ENCODE results near the gene G0S2.
"Not testable (repeated sequence)": the region's sequence is repeated elsewhere in the genome, so short reads cannot be mapped to it uniquely, and the experiment has no call there.

Gene G0S2

DNA sequence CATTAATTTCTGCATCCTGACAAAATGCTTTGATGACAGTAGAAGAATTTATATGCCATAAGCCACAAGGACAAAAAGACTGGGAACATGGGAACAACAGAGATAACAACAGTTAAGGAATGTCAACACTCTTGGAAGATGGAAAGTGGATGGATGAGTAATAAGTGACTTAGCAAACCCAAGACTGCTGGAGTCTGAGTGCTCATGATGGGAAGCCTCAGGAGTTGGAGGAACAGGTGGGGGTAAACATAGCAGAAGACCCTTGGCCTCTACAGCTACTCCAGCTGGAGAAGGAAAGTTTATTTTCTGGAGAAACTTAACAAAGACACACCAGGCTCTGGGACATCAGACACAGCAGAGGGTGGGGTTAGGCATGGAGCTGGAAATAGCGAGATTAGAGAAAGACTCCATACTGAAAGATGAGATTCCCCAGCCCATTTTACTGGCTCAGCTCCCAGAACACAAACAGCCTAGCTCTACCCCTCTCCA, 13.6 kb downstream of the G0S2 start:
- Histone ChIP-seq H3K9me3 (ENCODE audit: control insufficient read depth in 2 of 2, low read length in 2 of 2) (no peaks in the 10 kb centered on the region), H3K4me1 (ENCODE audit: control insufficient read depth, insufficient read depth, low read length) (peaks cover 3% of the 10 kb centered on the region), H3K4me3 (ENCODE audit: low read length in 2 of 2) (no peak overlapping the region), H3K27ac (ENCODE audit: low read length) (no peak overlapping the region), H3K9ac (ENCODE audit: low read length in 2 of 2) (no peak overlapping the region), H3K27me3 (ENCODE audit: control insufficient read depth in 1 of 2, insufficient read depth in 2 of 2, low read length in 2 of 2) (no peaks in the 10 kb centered on the region), H3K36me3 (ENCODE audit: control insufficient read depth in 2 of 2, insufficient read depth in 2 of 2, low read length in 2 of 2) (no peaks in the 10 kb centered on the region)

DNA sequence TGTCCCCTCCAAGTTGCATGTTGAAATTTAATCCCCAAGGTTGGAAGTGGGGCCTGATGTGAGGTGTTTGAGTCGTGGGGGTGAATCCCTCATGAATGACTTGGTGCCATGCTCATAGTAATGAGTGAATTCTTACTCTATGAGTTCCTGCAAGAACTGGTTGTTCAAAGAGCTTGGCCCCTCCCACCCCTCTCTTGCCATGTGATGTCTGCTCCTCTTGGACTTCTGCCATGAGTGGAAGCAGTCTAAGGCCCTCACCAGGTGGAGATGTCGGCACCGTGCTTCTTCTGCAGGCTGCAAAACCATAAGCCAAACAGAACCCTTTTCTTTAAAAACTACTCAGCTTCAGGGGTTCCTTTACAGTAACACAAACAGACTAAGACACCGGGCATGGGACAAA, 14.3 kb downstream of the G0S2 start:
- Histone ChIP-seq H3K36me3 (ENCODE audit: control insufficient read depth in 2 of 2, insufficient read depth in 2 of 2, low read length in 2 of 2) (no peaks in the 10 kb centered on the region), H3K4me1 (ENCODE audit: control insufficient read depth, insufficient read depth, low read length) (peaks cover 3% of the 10 kb centered on the region), H3K9ac (ENCODE audit: low read length in 2 of 2) (no peak overlapping the region), H3K27ac (ENCODE audit: low read length) (no peak overlapping the region), H3K27me3 (ENCODE audit: control insufficient read depth in 1 of 2, insufficient read depth in 2 of 2, low read length in 2 of 2) (no peaks in the 10 kb centered on the region), H3K4me3 (ENCODE audit: low read length in 2 of 2) (no peak overlapping the region), H3K9me3 (ENCODE audit: control insufficient read depth in 2 of 2, low read length in 2 of 2) (no peaks in the 10 kb centered on the region)

DNA sequence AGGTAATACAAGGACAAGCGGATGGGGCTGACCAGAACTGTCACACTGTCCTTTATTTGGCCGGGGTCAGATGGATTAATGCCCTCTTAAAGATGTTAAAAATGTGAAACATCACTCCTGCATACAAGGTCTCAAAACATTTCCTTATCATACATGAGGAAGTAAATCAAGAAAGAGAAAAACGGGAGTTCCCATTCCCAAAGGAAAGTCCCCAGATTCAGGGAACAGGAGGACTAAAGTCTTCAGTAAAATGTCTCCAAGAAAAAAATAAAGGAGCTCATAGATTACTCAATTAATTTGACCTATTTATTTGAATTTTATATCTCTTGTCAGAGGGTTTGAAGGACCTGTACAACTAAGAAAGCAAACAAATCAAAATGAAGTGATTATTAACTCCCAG, 16.0 kb downstream of the G0S2 start:
- Histone ChIP-seq H3K9me3 (ENCODE audit: control insufficient read depth in 2 of 2, low read length in 2 of 2) (no peaks in the 10 kb centered on the region), H3K9ac (ENCODE audit: low read length in 2 of 2) (no peak overlapping the region), H3K27me3 (ENCODE audit: control insufficient read depth in 1 of 2, insufficient read depth in 2 of 2, low read length in 2 of 2) (no peaks in the 10 kb centered on the region), H3K4me3 (ENCODE audit: low read length in 2 of 2) (no peak overlapping the region), H3K4me1 (ENCODE audit: control insufficient read depth, insufficient read depth, low read length) (peaks cover 3% of the 10 kb centered on the region), H3K27ac (ENCODE audit: low read length) (no peak overlapping the region), H3K36me3 (ENCODE audit: control insufficient read depth in 2 of 2, insufficient read depth in 2 of 2, low read length in 2 of 2) (no peaks in the 10 kb centered on the region)

DNA sequence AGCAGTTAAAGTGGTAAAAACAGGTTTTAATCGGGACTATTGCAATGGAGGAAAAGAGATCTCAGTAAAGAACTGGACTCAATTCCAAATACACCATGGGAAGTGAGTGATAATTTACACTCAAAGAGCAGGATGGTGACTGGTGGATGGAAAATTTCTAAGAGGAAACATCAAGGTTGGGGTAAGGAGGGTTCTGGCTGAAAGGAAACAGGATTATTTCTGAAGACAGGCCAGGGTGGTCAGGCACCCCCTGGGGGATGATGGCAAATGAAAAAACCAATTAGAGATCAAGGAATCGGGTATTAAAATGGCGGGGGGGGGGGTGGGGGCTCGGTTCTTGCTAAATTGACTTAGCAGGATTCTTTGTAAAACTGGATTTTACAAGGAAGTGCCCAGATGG, 17.1 kb downstream of the G0S2 start:
- H3K27ac ChIP-seq (ENCODE audit: low read length): no peak overlapping the region

DNA sequence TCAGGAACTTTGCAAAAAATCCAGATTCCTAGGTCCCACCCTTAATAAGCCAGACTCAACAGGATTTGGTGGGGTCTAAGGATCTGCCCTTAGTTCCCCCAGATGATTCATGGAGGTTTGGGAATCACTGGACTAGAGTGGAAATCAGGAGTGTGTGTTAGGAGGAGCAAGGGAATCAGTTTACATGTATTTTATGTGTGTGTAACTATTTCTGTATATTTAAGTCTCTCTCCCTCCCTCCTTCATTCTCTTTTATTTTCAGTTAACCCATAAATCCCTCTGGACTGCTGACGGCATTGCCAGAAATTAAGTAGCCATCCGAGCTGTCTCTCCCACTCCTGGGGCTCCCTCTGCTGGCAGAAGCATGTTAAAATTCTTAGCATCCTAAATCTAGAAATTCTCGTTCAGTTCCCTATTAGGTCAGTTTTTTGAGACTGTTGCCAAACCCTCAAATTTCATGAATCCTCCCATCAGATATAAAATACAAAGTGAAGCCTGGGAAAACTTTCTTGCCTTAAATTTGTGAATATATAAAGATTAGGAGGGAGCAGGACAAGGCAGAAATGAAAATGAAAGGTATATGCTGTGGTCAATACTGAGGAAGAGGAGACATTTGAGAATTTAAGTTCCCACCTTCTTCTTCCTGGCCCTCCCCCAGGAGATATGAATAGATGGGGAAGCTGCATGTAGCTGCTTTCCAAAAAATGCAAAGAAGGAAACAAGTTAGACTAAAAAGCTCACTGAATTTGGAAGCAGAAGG, 17.7 kb downstream of the G0S2 start:
- H3K4me1 ChIP-seq (ENCODE audit: control insufficient read depth, insufficient read depth, low read length): peaks cover 3% of the 10 kb centered on the region
- H3K9ac ChIP-seq (ENCODE audit: low read length in 2 of 2): no peak overlapping the region
- H3K27ac ChIP-seq (ENCODE audit: low read length): no peak overlapping the region

More for the DNA sequence above, 17.1 kb downstream of the G0S2 start:
- H3K9ac ChIP-seq (ENCODE audit: low read length in 2 of 2): no peak overlapping the region
- H3K4me1 ChIP-seq (ENCODE audit: control insufficient read depth, insufficient read depth, low read length): peaks cover 3% of the 10 kb centered on the region
- H3K4me3 ChIP-seq (ENCODE audit: low read length in 2 of 2): no peak overlapping the region
- H3K9me3 ChIP-seq (ENCODE audit: control insufficient read depth in 2 of 2, low read length in 2 of 2): no peaks in the 10 kb centered on the region
- H3K36me3 ChIP-seq (ENCODE audit: control insufficient read depth in 2 of 2, insufficient read depth in 2 of 2, low read length in 2 of 2): no peaks in the 10 kb centered on the region
- H3K27me3 ChIP-seq (ENCODE audit: control insufficient read depth in 1 of 2, insufficient read depth in 2 of 2, low read length in 2 of 2): no peaks in the 10 kb centered on the region

DNA sequence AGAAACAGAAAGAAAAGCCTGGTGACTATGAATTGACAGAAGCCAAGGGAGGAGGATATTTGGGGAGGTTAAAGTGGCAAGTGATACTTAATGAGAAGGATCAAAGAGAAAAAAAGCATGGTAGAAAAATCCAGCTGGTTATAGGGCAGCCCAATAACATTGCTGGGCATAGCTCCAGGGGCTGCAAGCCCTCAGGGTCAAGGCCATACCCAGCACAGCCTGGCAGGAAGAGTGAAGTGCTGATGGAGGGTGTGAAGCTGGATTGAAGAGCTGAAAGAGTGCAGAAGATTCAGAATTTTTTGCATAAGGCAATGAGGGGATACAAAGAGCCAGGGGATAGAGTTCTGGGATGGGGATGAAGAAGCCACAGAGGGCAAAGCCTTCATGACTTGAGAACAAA, 21.5 kb downstream of the G0S2 start:
- no peaks in the 10 kb centered on the region for H3K27me3 ChIP-seq (ENCODE audit: control insufficient read depth in 1 of 2, insufficient read depth in 2 of 2, low read length in 2 of 2)
- no peak overlapping the region for H3K9ac ChIP-seq (ENCODE audit: low read length in 2 of 2)
- peaks cover 3% of the 10 kb centered on the region for H3K4me1 ChIP-seq (ENCODE audit: control insufficient read depth, insufficient read depth, low read length)
- H3K4me3 ChIP-seq (ENCODE audit: low read length in 2 of 2): no peak overlapping the region
- H3K36me3 ChIP-seq (ENCODE audit: control insufficient read depth in 2 of 2, insufficient read depth in 2 of 2, low read length in 2 of 2): no peaks in the 10 kb centered on the region
- H3K9me3 ChIP-seq (ENCODE audit: control insufficient read depth in 2 of 2, low read length in 2 of 2): no peaks in the 10 kb centered on the region
- H3K27ac ChIP-seq (ENCODE audit: low read length): no peak overlapping the region

More for the DNA sequence above, 17.7 kb downstream of the G0S2 start:
- Histone ChIP-seq H3K27me3 (ENCODE audit: control insufficient read depth in 1 of 2, insufficient read depth in 2 of 2, low read length in 2 of 2) (no peaks in the 10 kb centered on the region), H3K4me3 (ENCODE audit: low read length in 2 of 2) (no peak overlapping the region), H3K36me3 (ENCODE audit: control insufficient read depth in 2 of 2, insufficient read depth in 2 of 2, low read length in 2 of 2) (no peaks in the 10 kb centered on the region), H3K9me3 (ENCODE audit: control insufficient read depth in 2 of 2, low read length in 2 of 2) (no peaks in the 10 kb centered on the region)

DNA sequence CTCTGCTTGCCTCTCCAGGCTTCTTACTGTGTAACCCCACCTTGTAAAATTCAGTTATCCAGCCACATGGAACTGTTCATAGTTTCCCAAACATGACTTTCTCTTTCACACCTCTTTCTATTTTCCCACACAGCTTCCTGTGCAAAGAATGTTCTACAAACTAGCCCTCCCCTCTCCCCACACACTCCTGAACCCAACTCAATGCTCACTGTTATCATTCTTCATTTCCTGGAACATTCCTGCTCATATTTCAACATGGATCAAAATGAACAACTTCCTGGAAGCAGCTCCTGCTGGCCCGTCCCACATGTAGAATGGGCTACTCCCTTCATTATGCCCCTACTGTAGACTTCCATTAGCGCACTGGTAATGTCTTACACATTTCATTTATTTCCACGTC, 21.9 kb downstream of the G0S2 start:
- no peak overlapping the region for H3K9ac ChIP-seq (ENCODE audit: low read length in 2 of 2)

DNA sequence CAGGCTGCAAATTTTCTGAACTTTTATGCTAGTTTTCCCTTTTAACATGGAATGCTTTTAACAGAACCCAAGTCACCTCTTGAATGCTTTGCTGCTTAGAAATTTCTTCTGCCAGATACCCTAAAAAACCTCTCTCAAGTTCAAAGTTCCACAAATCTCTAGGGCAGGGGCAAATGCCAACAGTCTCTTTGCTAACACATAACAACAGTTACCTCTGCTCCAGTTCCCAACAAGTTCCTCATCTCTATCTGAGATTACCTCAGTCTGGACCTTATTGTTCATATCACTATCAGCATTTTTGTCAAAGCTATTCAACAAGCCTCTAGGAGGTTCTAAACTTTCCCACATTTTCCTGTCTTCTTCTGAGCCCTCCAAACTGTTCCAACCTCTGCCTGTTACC, 25.5 kb downstream of the G0S2 start:
- not testable (repeated sequence) for H3K4me3 ChIP-seq (ENCODE audit: low read length in 2 of 2); H3K9ac ChIP-seq (ENCODE audit: low read length in 2 of 2); H3K4me1 ChIP-seq (ENCODE audit: control insufficient read depth, insufficient read depth, low read length); H3K36me3 ChIP-seq (ENCODE audit: control insufficient read depth in 2 of 2, insufficient read depth in 2 of 2, low read length in 2 of 2); H3K27ac ChIP-seq (ENCODE audit: low read length); H3K27me3 ChIP-seq (ENCODE audit: control insufficient read depth in 1 of 2, insufficient read depth in 2 of 2, low read length in 2 of 2); H3K9me3 ChIP-seq (ENCODE audit: control insufficient read depth in 2 of 2, low read length in 2 of 2)

More for the DNA sequence above, 21.9 kb downstream of the G0S2 start:
- no peaks in the 10 kb centered on the region for H3K36me3 ChIP-seq (ENCODE audit: control insufficient read depth in 2 of 2, insufficient read depth in 2 of 2, low read length in 2 of 2)
- no peak overlapping the region for H3K27ac ChIP-seq (ENCODE audit: low read length)
- H3K27me3 ChIP-seq (ENCODE audit: control insufficient read depth in 1 of 2, insufficient read depth in 2 of 2, low read length in 2 of 2): no peaks in the 10 kb centered on the region
- peaks cover 3% of the 10 kb centered on the region for H3K4me1 ChIP-seq (ENCODE audit: control insufficient read depth, insufficient read depth, low read length)
- H3K9me3 ChIP-seq (ENCODE audit: control insufficient read depth in 2 of 2, low read length in 2 of 2): no peaks in the 10 kb centered on the region
- H3K4me3 ChIP-seq (ENCODE audit: low read length in 2 of 2): no peak overlapping the region

DNA sequence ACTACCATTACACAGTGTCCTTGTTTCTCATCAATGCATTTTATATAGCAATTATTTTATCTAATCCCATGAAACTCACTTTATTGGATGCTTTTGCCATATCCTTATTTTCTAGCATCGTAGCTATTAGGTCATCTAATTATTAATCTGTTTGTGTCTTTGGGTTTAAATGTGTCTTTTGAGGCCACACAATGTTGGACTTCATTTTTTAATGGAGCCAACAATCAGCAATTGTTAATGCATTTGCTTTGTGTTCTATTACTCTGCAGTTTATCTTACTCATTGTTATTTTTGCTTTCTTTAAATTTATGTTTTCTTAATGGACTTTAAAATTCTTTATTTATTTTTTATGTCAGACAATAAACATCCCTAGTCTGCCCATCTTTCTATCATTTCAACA, 27.6 kb downstream of the G0S2 start:
- no peaks in the 10 kb centered on the region for H3K36me3 ChIP-seq (ENCODE audit: control insufficient read depth in 2 of 2, insufficient read depth in 2 of 2, low read length in 2 of 2)

DNA sequence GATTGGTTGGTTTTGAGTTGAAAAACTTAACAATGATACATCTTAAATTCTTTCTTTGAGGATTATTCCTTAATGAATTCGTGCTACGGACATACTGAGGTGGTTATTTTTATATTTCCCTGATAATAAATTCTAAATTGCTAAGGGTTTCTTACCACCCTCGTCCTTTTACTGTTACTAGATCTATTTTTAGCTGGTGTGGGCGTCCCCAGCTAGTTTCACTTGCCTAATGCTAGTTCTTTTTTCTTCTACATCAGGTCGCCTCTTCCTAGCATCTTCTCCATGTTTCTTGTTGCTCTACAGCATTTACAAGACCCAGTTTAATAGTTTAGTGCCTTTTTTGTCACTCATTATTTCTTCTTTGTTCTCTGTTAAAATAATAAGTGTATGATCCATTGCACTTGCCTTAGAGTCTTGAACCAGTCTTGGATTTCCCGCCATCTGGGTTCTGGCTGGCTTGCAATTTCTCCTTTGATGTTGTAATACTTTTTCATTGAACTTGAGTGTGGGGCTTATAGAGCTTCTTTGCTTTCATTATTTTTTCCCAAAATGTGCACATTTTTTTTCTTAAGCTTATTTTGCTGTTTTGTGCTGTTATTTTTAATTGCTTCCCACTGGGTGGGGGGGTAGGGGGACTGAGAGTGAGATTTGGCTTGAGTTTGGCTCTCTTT, 28.8 kb downstream of the G0S2 start:
- Histone ChIP-seq H3K9ac (ENCODE audit: low read length in 2 of 2) (no peak overlapping the region), H3K4me1 (ENCODE audit: control insufficient read depth, insufficient read depth, low read length) (no peaks in the 10 kb centered on the region), H3K4me3 (ENCODE audit: low read length in 2 of 2) (no peak overlapping the region), H3K9me3 (ENCODE audit: control insufficient read depth in 2 of 2, low read length in 2 of 2) (no peaks in the 10 kb centered on the region), H3K27ac (ENCODE audit: low read length) (no peak overlapping the region), H3K36me3 (ENCODE audit: control insufficient read depth in 2 of 2, insufficient read depth in 2 of 2, low read length in 2 of 2) (no peaks in the 10 kb centered on the region), H3K27me3 (ENCODE audit: control insufficient read depth in 1 of 2, insufficient read depth in 2 of 2, low read length in 2 of 2) (no peaks in the 10 kb centered on the region)

More for the DNA sequence above, 27.6 kb downstream of the G0S2 start:
- H3K9me3 ChIP-seq (ENCODE audit: control insufficient read depth in 2 of 2, low read length in 2 of 2): no peaks in the 10 kb centered on the region
- H3K27me3 ChIP-seq (ENCODE audit: control insufficient read depth in 1 of 2, insufficient read depth in 2 of 2, low read length in 2 of 2): no peaks in the 10 kb centered on the region
- no peak overlapping the region for H3K4me3 ChIP-seq (ENCODE audit: low read length in 2 of 2)
- H3K4me1 ChIP-seq (ENCODE audit: control insufficient read depth, insufficient read depth, low read length): no peaks in the 10 kb centered on the region
- H3K27ac ChIP-seq (ENCODE audit: low read length): no peak overlapping the region
- no peak overlapping the region for H3K9ac ChIP-seq (ENCODE audit: low read length in 2 of 2)

DNA sequence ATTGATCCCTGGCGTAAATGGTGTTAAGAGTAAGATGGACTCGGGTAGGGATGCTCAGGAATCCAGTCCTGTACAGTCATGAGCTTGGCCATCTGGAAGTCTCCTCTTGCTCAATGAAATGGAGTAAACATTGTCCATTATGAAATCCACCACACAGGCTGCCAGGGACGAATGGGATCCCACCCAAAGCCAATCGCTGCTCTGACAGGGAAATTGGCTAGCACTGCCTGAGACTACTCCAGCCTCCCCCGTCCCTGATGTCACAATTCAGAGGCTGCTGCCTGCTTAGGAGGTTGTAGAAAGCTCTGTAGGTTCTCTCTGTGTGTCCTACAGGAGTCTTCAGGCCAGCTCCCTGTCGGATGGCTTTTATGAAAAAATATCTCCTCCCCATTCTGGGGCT, 29.4 kb downstream of the G0S2 start, which contains the start of gene HSD11B1:
TSS of gene HSD11B1 (plus strand) at position 263 of the 400 bp plus-strand sequence. CDS start at position 360, 97 bp downstream.
- Histone ChIP-seq H3K4me1 (ENCODE audit: control insufficient read depth, insufficient read depth, low read length) (no peaks in the 10 kb centered on the region), H3K4me3 (ENCODE audit: low read length in 2 of 2) (peak within 1 kb of the TSS in 1 of 2 donors; percentile 3), H3K9me3 (ENCODE audit: control insufficient read depth in 2 of 2, low read length in 2 of 2) (no peaks in the 10 kb centered on the region), H3K27me3 (ENCODE audit: control insufficient read depth in 1 of 2, insufficient read depth in 2 of 2, low read length in 2 of 2) (no peaks in the 10 kb centered on the region), H3K9ac (ENCODE audit: low read length in 2 of 2) (no peak within 1 kb of the TSS), H3K36me3 (ENCODE audit: control insufficient read depth in 2 of 2, insufficient read depth in 2 of 2, low read length in 2 of 2) (no peaks in the 10 kb centered on the region), H3K27ac (ENCODE audit: low read length) (peak within 1 kb of the TSS; percentile 26)
